Daoy (cell line): ENCODE measurements around the gene CDC42BPA. TPM values are rescaled to one million over a fixed set of nuclear protein-coding genes. Genes with fewer than 3 reads are reported as not detected.
A peak's percentile ranks its signal among the peaks of the same experiment; 100 is the strongest.

Experiments
- DNase-seq: peaks from one replicate; pipeline ENCODE4 v3.0.0-alpha.2; 2015; ENCODE audit warnings: low read depth
- total RNA-seq: library from RNA; depleted of rRNA; stranded (reverse); fragments of >200 nt; shearing (Covaris generic); gene quantifications from 2 replicates; pipeline ENCODE4 v1.2.3, GENCODE V29; 2014; rRNA removed

CDC42BPA gene
- total RNA-seq, 1 experiment from 2014 or later = 18.5 TPM

- DNase-seq = no peak
Observed at GRCh38 chr1:226948480-226948879, 369.8 kb downstream of the CDC42BPA start.

- no peak for DNase-seq
Observed at GRCh38 chr1:226948051-226948450, 370.2 kb downstream of the CDC42BPA start.

DNA sequence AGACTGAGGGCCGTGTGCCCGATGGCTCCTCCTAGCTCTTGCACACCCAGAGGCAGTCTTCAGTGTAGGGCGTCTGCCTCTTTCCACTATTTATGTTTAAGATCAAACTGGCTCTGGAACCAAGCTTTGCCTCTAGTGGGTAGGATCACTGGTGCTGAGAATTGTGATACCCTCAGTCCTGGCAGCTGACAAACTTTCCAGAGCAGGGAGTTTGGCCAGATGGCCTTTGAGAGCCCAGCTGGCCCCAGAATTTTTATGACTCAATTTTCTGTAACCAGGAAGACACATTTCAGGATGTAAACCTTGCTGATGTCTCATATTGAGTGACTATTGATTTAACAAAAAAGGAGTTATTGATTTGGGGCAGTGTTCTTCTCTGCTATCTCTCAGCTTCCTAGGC is 371.5 kb downstream of the CDC42BPA start:
- DNase-seq = no peak

DNA sequence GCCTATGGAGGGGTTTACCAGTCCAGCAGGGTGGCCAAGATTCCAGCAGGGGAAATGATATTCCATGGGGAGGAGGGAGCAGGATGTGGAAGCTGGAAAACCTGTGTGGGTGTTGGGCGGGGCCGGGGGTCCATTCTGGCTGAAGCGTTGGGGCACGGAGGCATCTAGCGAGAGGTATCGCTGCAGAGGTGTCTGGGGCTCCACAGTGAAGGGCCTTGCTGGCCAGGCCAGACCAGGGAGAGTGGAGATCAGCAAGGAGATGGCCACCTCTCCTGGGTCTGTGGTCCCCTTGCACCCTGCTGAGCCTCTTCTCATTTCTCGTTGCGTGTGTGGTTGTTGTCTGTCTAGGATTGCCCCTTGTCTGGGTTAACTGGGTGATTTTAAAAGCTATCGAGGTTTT is 372.0 kb downstream of the CDC42BPA start:
- no peak for DNase-seq

DNA sequence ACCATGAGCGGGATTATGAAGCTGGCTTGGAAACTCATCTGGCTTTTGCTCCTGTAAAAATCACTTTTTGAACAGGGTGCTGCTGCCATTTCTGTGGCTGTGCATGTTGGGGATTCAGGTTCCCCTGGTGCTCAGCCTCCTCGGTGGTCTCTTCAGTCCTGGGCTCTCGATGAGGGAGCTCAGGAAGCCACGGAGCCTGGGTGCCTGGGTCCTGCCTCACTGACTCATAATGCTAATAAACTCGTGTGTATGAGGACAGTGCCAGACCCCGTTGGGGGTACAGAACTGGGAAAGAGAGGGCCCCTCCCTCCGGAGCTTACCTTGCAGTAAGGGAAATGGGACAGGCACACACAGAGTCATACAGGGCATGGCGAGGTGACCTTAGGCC is 372.4 kb downstream of the CDC42BPA start:
- no peak for DNase-seq

DNA sequence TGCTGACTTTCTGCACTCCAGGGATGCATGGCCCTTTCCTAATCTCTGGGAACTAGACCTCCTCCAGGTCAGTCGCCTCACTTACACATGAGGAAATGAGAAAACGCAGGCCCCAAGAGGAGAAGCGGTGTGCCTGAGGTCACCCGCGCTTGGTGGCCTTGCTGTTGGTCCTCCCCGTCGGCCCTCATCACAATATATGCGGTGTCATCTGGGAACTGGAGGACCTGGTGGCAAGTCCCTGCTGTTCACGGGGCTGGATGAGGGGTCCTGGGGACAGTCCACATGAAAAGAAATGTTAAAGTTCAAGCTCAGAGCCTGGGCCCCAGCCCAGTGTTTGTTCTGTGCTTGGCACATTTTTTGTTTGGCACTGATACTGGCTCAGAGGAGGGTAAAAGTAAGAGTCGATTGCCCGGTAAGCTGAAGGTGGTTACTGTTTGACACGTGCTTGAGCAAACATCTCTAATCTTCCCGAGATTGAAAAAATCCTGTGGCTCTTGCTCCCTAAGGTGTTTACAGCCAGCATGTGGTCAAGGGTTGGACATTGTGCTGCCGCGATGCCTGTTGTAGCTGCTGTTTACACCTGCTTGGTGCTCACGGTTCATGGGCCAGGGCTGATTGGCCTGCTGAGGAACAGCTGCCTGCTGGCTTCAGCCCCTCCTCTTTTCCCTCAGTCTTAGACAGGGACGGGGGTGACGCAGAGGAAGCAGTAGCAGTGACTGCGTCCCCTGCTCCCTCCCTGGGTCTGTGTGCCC is 373.0 kb downstream of the CDC42BPA start:
- DNase-seq = no peak

DNA sequence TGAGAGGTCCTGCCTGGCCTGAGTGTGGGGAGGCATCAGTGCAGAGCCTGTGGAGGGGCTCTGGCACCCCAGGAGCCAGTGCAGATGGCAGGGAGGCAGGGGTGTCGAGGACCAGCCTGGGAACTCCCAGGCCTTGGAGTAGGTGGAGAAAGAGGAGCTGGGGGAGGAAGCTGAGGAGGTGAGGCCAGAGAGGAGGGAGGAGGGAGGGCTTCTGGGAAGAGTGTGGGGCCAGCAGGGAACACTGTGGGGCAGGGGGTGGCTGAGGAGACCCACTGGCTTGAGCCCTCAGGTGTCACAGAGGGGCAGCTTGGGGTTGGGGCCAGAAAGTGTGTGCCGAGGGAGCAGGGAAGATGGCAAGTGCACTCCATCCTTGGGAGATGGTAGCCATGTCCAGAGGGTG is 374.4 kb downstream of the CDC42BPA start:
- no peak for DNase-seq

- DNase-seq = no peak
Observed at GRCh38 chr1:226943156-226943555, 375.1 kb downstream of the CDC42BPA start.

DNA sequence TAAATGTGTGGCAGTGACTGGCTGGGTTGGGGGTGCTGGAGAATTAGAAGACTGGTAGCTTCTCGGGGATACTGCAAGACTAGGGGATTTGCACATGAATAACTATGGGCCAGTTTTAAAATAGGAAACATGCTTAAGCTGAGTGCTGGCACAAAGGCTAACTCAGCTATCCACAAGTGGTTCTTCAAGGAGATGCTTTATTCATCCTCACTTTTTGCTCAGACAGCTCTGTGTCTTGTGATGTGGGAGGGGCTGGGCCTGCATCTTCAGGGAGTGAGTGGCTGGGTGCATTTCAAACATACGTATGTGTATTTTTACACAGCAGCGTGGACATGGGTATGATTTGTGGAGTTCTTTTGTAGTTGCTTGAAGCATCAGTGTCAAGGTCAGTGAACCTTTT is 375.9 kb downstream of the CDC42BPA start:
- DNase-seq = no peak

- no peak for DNase-seq
Observed at GRCh38 chr1:226940806-226941067, 377.6 kb downstream of the CDC42BPA start.

- peak; percentile 99 for DNase-seq
Observed at GRCh38 chr1:226940029-226940805, 378.1 kb downstream of the CDC42BPA start, which contains the start of gene COQ8A. Gene COQ8A, plus strand, starts transcription at chr1:226940294. Its CDS starts 21,092 bp downstream, at chr1:226961386.

Other genes with a start within 250 kb of the CDC42BPA start
- gene ZNF678, start 245.1 kb upstream of the CDC42BPA start, total RNA-seq = 4.6 and 4.7 TPM in 2 replicates